ENCODE results near the gene DENND4A. TPM values are rescaled to one million over a fixed set of nuclear protein-coding genes. Genes with fewer than 3 reads are reported as not detected.
A peak's percentile ranks its signal among the peaks of the same experiment; 100 is the strongest.

Gene DENND4A
- total and polyA plus RNA-seq, 2 of the 4 experiments (the other 2 are of a cell fraction), result 4.1 to 17.7 TPM

GRCh38 chr15:65642594-65642993, 149.5 kb downstream of the DENND4A start:
- intact Hi-C loops (cut with micrococcal nuclease), result no loop called here

More at GRCh38 chr15:65642594-65642993, 149.5 kb downstream of the DENND4A start:
- Histone ChIP-seq H3K79me1 (ENCODE audit: low read depth in 1 of 2, low read length in 2 of 2) (no peaks in the 10 kb centered on the region), H3K36me3 (ENCODE audit: control insufficient read depth, insufficient read depth, low read length) (no peaks in the 10 kb centered on the region), H4K91ac (ENCODE audit: insufficient read depth, low read depth, low read length) (no peak overlapping the region), H2BK120ac (ENCODE audit: low read depth, low read length) (no peak overlapping the region), H3K27me3 (ENCODE audit: control insufficient read depth, insufficient read depth, low read length) (no peaks in the 10 kb centered on the region), H2AK5ac (ENCODE audit: low read depth, low read length) (no peak overlapping the region), H3K9me3 (ENCODE audit: control insufficient read depth, insufficient read depth, low read length) (no peaks in the 10 kb centered on the region), H2BK15ac (ENCODE audit: low read depth, low read length) (no peak overlapping the region), H4K8ac (ENCODE audit: low read depth in 2 of 2, low read length in 2 of 2) (no peak overlapping the region), H3K4ac (ENCODE audit: low read depth, low read length) (no peak overlapping the region), H3K4me3 (ENCODE audit: insufficient read depth, low read depth, low read length) (no peak overlapping the region), H3K4me2 (ENCODE audit: low read depth, low read length) (no peak overlapping the region), H3K18ac (ENCODE audit: low read depth, low read length) (no peak overlapping the region), H3K4me1 (ENCODE audit: control insufficient read depth, insufficient read depth, low read length) (peaks cover 8% of the 10 kb centered on the region), H2AK9ac (replicated peaks; ENCODE audit: low read depth, low read length, poor library complexity) (peak overlapping the region; percentile 60), H2BK5ac (ENCODE audit: low read depth, low read length, poor library complexity, severe bottlenecking) (no peak overlapping the region), H4K5ac (ENCODE audit: low read depth, low read length) (no peak overlapping the region), H3K9me1 (ENCODE audit: insufficient read depth, low read length) (no peaks in the 10 kb centered on the region; the same call in 1 of the 2 replicates), H2BK20ac (ENCODE audit: low read depth, low read length) (no peak overlapping the region), H4K20me1 (ENCODE audit: insufficient read depth, low read length) (0 out of 2 replicates have a peak, but pooled peaks cover 3% of the 10 kb centered on the region), H3K23ac (ENCODE audit: low read depth, low read length) (no peak overlapping the region), H3K14ac (replicated peaks; ENCODE audit: low read depth, low read length) (no peak overlapping the region), H2AFZ (replicated peaks; ENCODE audit: low read length, poor library complexity) (no peak overlapping the region), H3K27ac (ENCODE audit: insufficient read depth, low read length) (no peak overlapping the region), H3K56ac (ENCODE audit: extremely low read depth, insufficient read depth, low read length) (no peak overlapping the region), H3K9ac (ENCODE audit: low read depth, low read length) (no peak overlapping the region)
- DNase-seq, result no peak
- POLR2A ChIA-PET (ENCODE audit: unreplicated experiment), result no interaction called here
- in situ Hi-C loops (cut with MboI; ENCODE audit: low sequenced_read_pairs), result no loop called here
- no CpG with 5 or more reads among the region's 6 CpGs for WGBS, 2 experiments (ENCODE audit: extremely low coverage in 2 of 2, insufficient read length in 1 of 2)
- TF ChIP-seq CEBPB (IDR thresholded peaks at IDR 0.05; ENCODE audit: low read depth, low read length) (no peak), BHLHE40 (IDR thresholded peaks at IDR 0.05; ENCODE audit: low read depth, low read length) (no peak), MAZ (IDR thresholded peaks at IDR 0.05; ENCODE audit: borderline replicate concordance, low read depth, low read length) (no peak), SMC3 (IDR thresholded peaks at IDR 0.05; ENCODE audit: low read depth, low read length) (no peak)
- TF ChIP-seq, protein P1, sequence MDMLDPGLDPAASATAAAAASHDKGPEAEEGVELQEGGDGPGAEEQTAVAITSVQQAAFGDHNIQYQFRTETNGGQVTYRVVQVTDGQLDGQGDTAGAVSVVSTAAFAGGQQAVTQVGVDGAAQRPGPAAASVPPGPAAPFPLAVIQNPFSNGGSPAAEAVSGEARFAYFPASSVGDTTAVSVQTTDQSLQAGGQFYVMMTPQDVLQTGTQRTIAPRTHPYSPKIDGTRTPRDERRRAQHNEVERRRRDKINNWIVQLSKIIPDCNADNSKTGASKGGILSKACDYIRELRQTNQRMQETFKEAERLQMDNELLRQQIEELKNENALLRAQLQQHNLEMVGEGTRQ (IDR thresholded peaks at IDR 0.05; ENCODE audit: low read depth, low read length), result no peak
- dilution Hi-C loops (cut with HindIII; ENCODE audit: low sequenced_read_pairs, unreplicated experiment), result no loop called here
- no TSS peak for BruUV-seq (replicated peaks)
- ATAC-seq (ENCODE audit: low read depth), result no peak
- CTCF ChIA-PET, result interaction anchor here (1.2 kb wide), 1 partner anchor 9 kb away, joined by 3 read pairs; no protein-coding TSS in a partner anchor
